Right lobe of liver (tissue), 6 donors: ENCODE measurements around the gene SCN11A. TPM values are rescaled to one million over a fixed set of nuclear protein-coding genes. Genes with fewer than 3 reads are reported as not detected.

ENCODE experiments used
- ATAC-seq, 4 donors: fragments of 200-7000 bp; cut with Tn5 transposase; one replicate each; pipeline ENCODE4 v1.9.1; 2020; ENCODE audit warnings: mild to moderate bottlenecking in 4 of 4, moderate library complexity in 4 of 4
- DNase-seq, 3 donors: peaks; one replicate each; pipeline ENCODE4 v3.0.0-alpha.2; 2020
- H3K27ac ChIP-seq, 3 donors: fragments of 200-600 bp; one replicate each; pipeline ENCODE4 v1.8.0; 2022
- H3K27me3 ChIP-seq, 2 donors: fragments of 200-600 bp; one replicate each; pipeline ENCODE4 v1.8.0; 2022
- H3K36me3 ChIP-seq, 4 donors: fragments of 200-600 bp; sonication (generic) in 1 of 4; one replicate each; pipeline versions ENCODE4 v1.5.1 to v1.8.0; 2017 to 2022; ENCODE audit warnings: control low read depth in 1 of 4
- H3K4me1 ChIP-seq, 4 donors: fragments of 200-600 bp; sonication (generic) in 1 of 4; one replicate each; pipeline versions ENCODE4 v1.5.1 to v1.8.0; 2017 to 2022; ENCODE audit warnings: control low read depth in 1 of 4
- H3K4me3 ChIP-seq, 3 donors: fragments of 200-600 bp; one replicate each; pipeline ENCODE4 v1.8.0; 2022
- H3K9me3 ChIP-seq, 4 donors: fragments of 200-600 bp; sonication (generic) in 1 of 4; one replicate each; pipeline versions ENCODE4 v1.5.1 to v1.8.0; 2017 to 2022; ENCODE audit warnings: control low read depth in 1 of 4
- CTCF ChIP-seq, 4 donors: fragments of 200-600 bp in 3 of 4; fragments of 450-650 bp in 1 of 4; IDR thresholded peaks; one replicate each; pipeline versions ENCODE4 v1.5.1 to v1.8.0; 2016 to 2022; ENCODE audit warnings: antibody characterized with exemption in 4 of 4, mild to moderate bottlenecking in 2 of 4
- POLR2A ChIP-seq: fragments of 450-650 bp; IDR thresholded peaks from one replicate; pipeline ENCODE4 v1.6.1; 2017; ENCODE audit warnings: antibody characterized with exemption, mild to moderate bottlenecking
- WGBS: methylation state at CpG from one replicate; pipeline ENCODE4 v1.1.6; 2018; ENCODE audit warnings: low coverage, low lambda C conversion rate; ENCODE audit not compliant: insufficient coverage; ENCODE audit errors: missing lambda C conversion rate; 5-methylcytosine and 5-hydroxymethylcytosine counted together
- intact Hi-C, 2 donors: fragments of 100-400 bp; cut with DNase I; formaldehyde crosslinking; loops; one replicate each; pipeline versions ENCODE4 v1.11.2 to v1.14.1; 2022
- total RNA-seq, 6 experiments: library from RNA; depleted of rRNA in 2 of 6; stranded (reverse); fragments of >200 nt in 2 of 6; fragmentation: NEBNext Ultra II Directional in 3 of 6; extraction: Animal tissue kit (Norgen Biotek cat#: 25700) in 3 of 6; gene quantifications; one replicate each; pipeline versions ENCODE4 v1.1.0 to v1.2.4, GENCODE V29; 2016 to 2023
- donor health status: DM: no; HTN: yes; CAD: no.
- donor health status: DM: no; HTN: no; CAD: no.
- donor health status: DM: no; HTN: no; CAD: no.
- donor health status: DM: no; HTN: yes; CAD: no.
- donor health status: DM: no; HTN: yes; CAD: no.

Gene SCN11A
- total RNA-seq, 6 experiments from 2014 or later: 0.12 to 0.31 (median 0.16) TPM; not detected in 1

GRCh38 chr3:39095778-39096177 lies 44.0 kb upstream of the SCN11A start:
- DNase-seq: no peak
- Histone ChIP-seq H3K27ac (no peak overlapping the region), H3K9me3 (no peaks in the 10 kb centered on the region), H3K4me1 (no peaks in the 10 kb centered on the region), H3K36me3 (peaks cover 0 to 61% (median 27%) of the 10 kb centered on the region in 4 donors), H3K27me3 (no peaks in the 10 kb centered on the region), H3K4me3 (no peak overlapping the region)
- no peak for ATAC-seq
- intact Hi-C loops: no loop called here
- 100% methylated on average over 1 of the region's 3 CpGs for WGBS
- TF ChIP-seq POLR2A (no peak), CTCF (IDR thresholded peaks at IDR 0.05) (no peak)

- TF ChIP-seq CTCF (IDR thresholded peaks at IDR 0.05): no peak
- TF ChIP-seq POLR2A: no peak
- Histone ChIP-seq H3K27ac (no peak overlapping the region), H3K27me3 (no peaks in the 10 kb centered on the region), H3K9me3 (no peaks in the 10 kb centered on the region), H3K4me1 (no peaks in the 10 kb centered on the region), H3K36me3 (peaks cover 0 to 64% (median 29%) of the 10 kb centered on the region in 4 donors), H3K4me3 (no peak overlapping the region)
- intact Hi-C loops: no loop called here
- 87% methylated on average over 7 of the region's 7 CpGs for WGBS
- ATAC-seq (no peak), DNase-seq (no peak)
Observed at GRCh38 chr3:39094851-39095677, 43.3 kb upstream of the SCN11A start.

- DNase-seq: no peak
- Histone ChIP-seq H3K4me1 (no peaks in the 10 kb centered on the region), H3K9me3 (no peaks in the 10 kb centered on the region), H3K27ac (no peak overlapping the region), H3K4me3 (no peak overlapping the region), H3K27me3 (no peaks in the 10 kb centered on the region), H3K36me3 (peaks cover 0 to 59% (median 28%) of the 10 kb centered on the region in 4 donors)
- 95% methylated on average over 2 of the region's 2 CpGs for WGBS
- ATAC-seq: no peak
- intact Hi-C loops: no loop called here
- TF ChIP-seq CTCF (IDR thresholded peaks at IDR 0.05) (no peak), POLR2A (no peak)
Observed at GRCh38 chr3:39090922-39091321, 39.2 kb upstream of the SCN11A start.

- no peaks in the 10 kb centered on the region for H3K4me1 ChIP-seq
- H3K27ac ChIP-seq: no peak overlapping the region
- ATAC-seq (no peak), DNase-seq (no peak)
- H3K27me3 ChIP-seq: no peaks in the 10 kb centered on the region
- 81% methylated on average over 3 of the region's 3 CpGs for WGBS
- no peak overlapping the region for H3K4me3 ChIP-seq
- TF ChIP-seq CTCF (IDR thresholded peaks at IDR 0.05): no peak
- no peak for TF ChIP-seq POLR2A
- intact Hi-C loops: no loop called here
- peaks cover 0 to 51% (median 26%) of the 10 kb centered on the region in 4 donors for H3K36me3 ChIP-seq
- H3K9me3 ChIP-seq: no peaks in the 10 kb centered on the region
Observed at GRCh38 chr3:39088889-39089288, 37.1 kb upstream of the SCN11A start.
